Endothelial cell (in vitro differentiated cells): ENCODE data around the gene IGFBP3. TPM values are rescaled to one million over a fixed set of nuclear protein-coding genes. Genes with fewer than 3 reads are reported as not detected.

ENCODE experiments used
- DNase-seq: peaks from one replicate; pipeline ENCODE4 v3.0.0; 2021; ENCODE audit warnings: low spot score
- H3K27ac Mint-ChIP-seq: one replicate; pipeline ENCODE4 v1.8.0; 2021; ENCODE audit warnings: mixed read lengths, inconsistent platforms; ENCODE audit not compliant: unreplicated experiment
- H3K27me3 Mint-ChIP-seq: one replicate; pipeline ENCODE4 v1.8.0; 2021; ENCODE audit warnings: mild to moderate bottlenecking, moderate library complexity, mixed read lengths, inconsistent platforms; ENCODE audit not compliant: unreplicated experiment
- H3K36me3 Mint-ChIP-seq: one replicate; pipeline ENCODE4 v1.8.0; 2021; ENCODE audit warnings: mild to moderate bottlenecking, low read depth, mixed read lengths, inconsistent platforms; ENCODE audit not compliant: unreplicated experiment
- H3K4me1 Mint-ChIP-seq: one replicate; pipeline ENCODE4 v1.8.0; 2021; ENCODE audit warnings: mild to moderate bottlenecking, mixed read lengths, inconsistent platforms; ENCODE audit not compliant: unreplicated experiment
- H3K4me3 Mint-ChIP-seq: one replicate; pipeline ENCODE4 v1.8.0; 2021; ENCODE audit warnings: mild to moderate bottlenecking, mixed read lengths, inconsistent platforms; ENCODE audit not compliant: unreplicated experiment
- H3K9me3 Mint-ChIP-seq: one replicate; pipeline ENCODE4 v1.8.0; 2021; ENCODE audit warnings: mixed read lengths, inconsistent platforms; ENCODE audit not compliant: unreplicated experiment
- total RNA-seq: library from RNA; stranded (reverse); fragmentation: NEBNext Ultra II Directional; extraction: Animal tissue kit (Norgen Biotek cat#: 25700); gene quantifications from one replicate; pipeline ENCODE4 v1.2.1, GENCODE V29; 2021; ENCODE audit not compliant: unreplicated experiment
- TF ChIP-seq, protein P1 (sequence below): fragments of 200-600 bp; sonication (generic); IDR thresholded peaks from one replicate; pipeline ENCODE4 v1.5.0; 2021; ENCODE audit warnings: antibody characterized with exemption; ENCODE audit not compliant: unreplicated experiment

Gene IGFBP3
- total RNA-seq, 1 donor from 2014 or later = 125 TPM

GRCh38 chr7:45937862-45938261 is 16.8 kb upstream of the IGFBP3 start:
- H3K27ac Mint-ChIP-seq = no peak overlapping the region
- no peak for DNase-seq

GRCh38 chr7:45937301-45937700 is 16.2 kb upstream of the IGFBP3 start:
- Mint-ChIP-seq H3K9me3 (no peaks in the 10 kb centered on the region), H3K36me3 (peaks cover 3% of the 10 kb centered on the region), H3K4me3 (no peak overlapping the region), H3K27ac (no peak overlapping the region), H3K27me3 (peaks cover 5% of the 10 kb centered on the region), H3K4me1 (no peaks in the 10 kb centered on the region)
- no peak for DNase-seq
- TF ChIP-seq, protein P1, sequence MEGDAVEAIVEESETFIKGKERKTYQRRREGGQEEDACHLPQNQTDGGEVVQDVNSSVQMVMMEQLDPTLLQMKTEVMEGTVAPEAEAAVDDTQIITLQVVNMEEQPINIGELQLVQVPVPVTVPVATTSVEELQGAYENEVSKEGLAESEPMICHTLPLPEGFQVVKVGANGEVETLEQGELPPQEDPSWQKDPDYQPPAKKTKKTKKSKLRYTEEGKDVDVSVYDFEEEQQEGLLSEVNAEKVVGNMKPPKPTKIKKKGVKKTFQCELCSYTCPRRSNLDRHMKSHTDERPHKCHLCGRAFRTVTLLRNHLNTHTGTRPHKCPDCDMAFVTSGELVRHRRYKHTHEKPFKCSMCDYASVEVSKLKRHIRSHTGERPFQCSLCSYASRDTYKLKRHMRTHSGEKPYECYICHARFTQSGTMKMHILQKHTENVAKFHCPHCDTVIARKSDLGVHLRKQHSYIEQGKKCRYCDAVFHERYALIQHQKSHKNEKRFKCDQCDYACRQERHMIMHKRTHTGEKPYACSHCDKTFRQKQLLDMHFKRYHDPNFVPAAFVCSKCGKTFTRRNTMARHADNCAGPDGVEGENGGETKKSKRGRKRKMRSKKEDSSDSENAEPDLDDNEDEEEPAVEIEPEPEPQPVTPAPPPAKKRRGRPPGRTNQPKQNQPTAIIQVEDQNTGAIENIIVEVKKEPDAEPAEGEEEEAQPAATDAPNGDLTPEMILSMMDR = no peak

More at GRCh38 chr7:45937862-45938261, 16.8 kb upstream of the IGFBP3 start:
- peaks cover 5% of the 10 kb centered on the region for H3K27me3 Mint-ChIP-seq
- TF ChIP-seq, protein P1 = no peak
- H3K36me3 Mint-ChIP-seq = peaks cover 3% of the 10 kb centered on the region
- no peaks in the 10 kb centered on the region for H3K4me1 Mint-ChIP-seq
- H3K9me3 Mint-ChIP-seq = no peaks in the 10 kb centered on the region
- H3K4me3 Mint-ChIP-seq = no peak overlapping the region

- no peak overlapping the region for H3K4me3 Mint-ChIP-seq
- no peaks in the 10 kb centered on the region for H3K4me1 Mint-ChIP-seq
- H3K27ac Mint-ChIP-seq = no peak overlapping the region
- TF ChIP-seq, protein P1 = no peak
- no peaks in the 10 kb centered on the region for H3K27me3 Mint-ChIP-seq
- H3K9me3 Mint-ChIP-seq = no peaks in the 10 kb centered on the region
- no peaks in the 10 kb centered on the region for H3K36me3 Mint-ChIP-seq
- DNase-seq = no peak
Observed at GRCh38 chr7:45930967-45931366, 9.9 kb upstream of the IGFBP3 start.

- H3K9me3 Mint-ChIP-seq = no peaks in the 10 kb centered on the region
- TF ChIP-seq, protein P1 = no peak
- no peaks in the 10 kb centered on the region for H3K36me3 Mint-ChIP-seq
- DNase-seq = no peak
- H3K27me3 Mint-ChIP-seq = peaks cover 4% of the 10 kb centered on the region
- peaks cover 16% of the 10 kb centered on the region for H3K4me1 Mint-ChIP-seq
- no peak overlapping the region for H3K27ac Mint-ChIP-seq
- no peak overlapping the region for H3K4me3 Mint-ChIP-seq
Observed at GRCh38 chr7:45927721-45928120, 6.6 kb upstream of the IGFBP3 start.

DNA sequence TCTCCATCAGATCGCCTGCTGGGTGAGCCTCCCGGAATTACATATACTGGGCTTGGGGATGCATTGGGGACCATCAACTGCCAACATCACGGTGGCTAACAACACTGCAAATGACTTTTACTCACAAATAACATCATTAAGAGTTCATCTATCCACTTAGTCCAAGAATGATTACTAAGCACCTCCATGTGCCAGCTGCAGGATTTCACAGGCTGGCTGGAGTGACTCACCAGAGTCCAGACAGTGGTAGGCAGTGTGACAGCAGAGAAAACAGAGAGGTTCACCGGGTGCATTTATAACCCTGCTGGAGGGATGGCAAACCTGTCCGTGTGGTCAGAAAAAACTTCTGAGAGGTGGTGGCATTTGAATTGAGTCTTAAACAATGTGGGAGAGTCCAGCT is 3.2 kb upstream of the IGFBP3 start:
- H3K4me3 Mint-ChIP-seq = peak overlapping the region; percentile 56

More for the DNA sequence above, 3.2 kb upstream of the IGFBP3 start:
- H3K9me3 Mint-ChIP-seq = no peaks in the 10 kb centered on the region
- TF ChIP-seq, protein P1 = no peak
- H3K27ac Mint-ChIP-seq = no peak overlapping the region
- H3K4me1 Mint-ChIP-seq = peaks cover 34% of the 10 kb centered on the region
- peaks cover 20% of the 10 kb centered on the region for H3K27me3 Mint-ChIP-seq
- no peaks in the 10 kb centered on the region for H3K36me3 Mint-ChIP-seq
- DNase-seq = no peak
